ENCODE data around the gene EXOC2.
A peak's percentile ranks its signal among the peaks of the same experiment; 100 is the strongest.

EXOC2 gene

DNA sequence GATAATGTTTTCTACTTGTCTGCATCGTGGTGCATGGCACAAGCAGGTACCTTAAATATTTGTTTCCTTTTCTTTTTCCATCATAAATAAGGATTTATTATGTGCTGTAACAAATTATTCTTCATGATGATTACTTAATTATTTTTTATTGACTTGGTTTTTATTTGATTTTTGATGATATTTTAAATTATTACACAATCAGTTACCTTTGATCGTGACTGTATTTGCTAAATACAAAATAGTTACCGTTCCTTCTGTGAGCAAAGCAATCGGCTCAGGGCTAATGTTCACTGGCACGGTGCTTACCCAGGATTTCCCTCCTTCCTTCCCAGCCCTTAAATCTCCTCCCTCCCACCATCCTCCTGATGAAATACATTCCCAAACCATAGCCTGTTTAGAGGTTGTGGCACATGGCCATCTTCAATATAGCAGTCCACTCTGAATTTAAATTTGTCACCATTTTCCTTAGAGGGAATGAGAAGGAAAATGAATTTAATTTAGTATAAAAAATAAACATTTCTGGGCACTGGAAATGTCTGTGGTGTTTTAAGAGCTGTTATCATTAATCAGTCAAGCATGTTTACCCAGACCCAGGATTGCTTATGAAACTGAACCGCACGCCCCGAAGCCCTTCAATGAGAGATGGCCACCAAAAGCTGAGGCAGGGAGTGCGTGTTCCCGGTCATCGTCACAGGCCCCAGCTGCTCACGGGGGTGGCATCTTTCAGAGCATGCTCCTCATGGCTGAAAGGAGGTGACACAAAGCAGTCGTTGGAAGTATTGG lies 23.0 kb upstream of the EXOC2 start:
- TF ChIP-seq, protein P1, sequence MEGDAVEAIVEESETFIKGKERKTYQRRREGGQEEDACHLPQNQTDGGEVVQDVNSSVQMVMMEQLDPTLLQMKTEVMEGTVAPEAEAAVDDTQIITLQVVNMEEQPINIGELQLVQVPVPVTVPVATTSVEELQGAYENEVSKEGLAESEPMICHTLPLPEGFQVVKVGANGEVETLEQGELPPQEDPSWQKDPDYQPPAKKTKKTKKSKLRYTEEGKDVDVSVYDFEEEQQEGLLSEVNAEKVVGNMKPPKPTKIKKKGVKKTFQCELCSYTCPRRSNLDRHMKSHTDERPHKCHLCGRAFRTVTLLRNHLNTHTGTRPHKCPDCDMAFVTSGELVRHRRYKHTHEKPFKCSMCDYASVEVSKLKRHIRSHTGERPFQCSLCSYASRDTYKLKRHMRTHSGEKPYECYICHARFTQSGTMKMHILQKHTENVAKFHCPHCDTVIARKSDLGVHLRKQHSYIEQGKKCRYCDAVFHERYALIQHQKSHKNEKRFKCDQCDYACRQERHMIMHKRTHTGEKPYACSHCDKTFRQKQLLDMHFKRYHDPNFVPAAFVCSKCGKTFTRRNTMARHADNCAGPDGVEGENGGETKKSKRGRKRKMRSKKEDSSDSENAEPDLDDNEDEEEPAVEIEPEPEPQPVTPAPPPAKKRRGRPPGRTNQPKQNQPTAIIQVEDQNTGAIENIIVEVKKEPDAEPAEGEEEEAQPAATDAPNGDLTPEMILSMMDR (conservative IDR thresholded peaks at IDR 0.05; ENCODE audit: low read length), result no peak
- no peak overlapping the region for H3K4me3 ChIP-seq (ENCODE audit: low read length)
- DNase-seq (ENCODE audit: low read depth), result no peak

DNA sequence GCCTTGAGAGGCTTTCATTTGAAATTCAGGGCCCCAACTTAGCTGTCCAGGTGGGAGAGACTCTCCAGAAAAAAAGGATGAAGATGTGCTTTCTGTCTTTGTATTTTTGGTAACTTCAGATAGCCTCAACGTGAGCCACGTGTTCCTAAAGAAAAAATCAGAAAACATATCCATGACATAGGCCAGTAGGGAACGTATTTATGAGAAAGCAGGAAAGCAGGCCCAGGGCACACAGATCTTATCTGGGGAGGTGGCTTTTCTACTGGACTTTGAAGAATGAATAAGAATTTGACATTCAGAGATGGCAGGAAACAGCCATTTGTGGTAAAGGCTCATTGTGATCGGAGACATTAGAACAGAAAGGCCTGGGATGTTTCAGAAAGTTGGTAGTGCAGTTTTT lies 21.2 kb upstream of the EXOC2 start:
- no peak overlapping the region for H3K4me3 ChIP-seq (ENCODE audit: low read length)

GRCh38 chr6:713351-713750 lies 20.4 kb upstream of the EXOC2 start:
- TF ChIP-seq, protein P1 (conservative IDR thresholded peaks at IDR 0.05; ENCODE audit: low read length), result no peak
- DNase-seq (ENCODE audit: low read depth), result peak; percentile 37
- H3K4me3 ChIP-seq (ENCODE audit: low read length), result no peak overlapping the region

More for the DNA sequence above, 21.2 kb upstream of the EXOC2 start:
- no peak for DNase-seq (ENCODE audit: low read depth)
- TF ChIP-seq, protein P1 (conservative IDR thresholded peaks at IDR 0.05; ENCODE audit: low read length), result no peak

DNA sequence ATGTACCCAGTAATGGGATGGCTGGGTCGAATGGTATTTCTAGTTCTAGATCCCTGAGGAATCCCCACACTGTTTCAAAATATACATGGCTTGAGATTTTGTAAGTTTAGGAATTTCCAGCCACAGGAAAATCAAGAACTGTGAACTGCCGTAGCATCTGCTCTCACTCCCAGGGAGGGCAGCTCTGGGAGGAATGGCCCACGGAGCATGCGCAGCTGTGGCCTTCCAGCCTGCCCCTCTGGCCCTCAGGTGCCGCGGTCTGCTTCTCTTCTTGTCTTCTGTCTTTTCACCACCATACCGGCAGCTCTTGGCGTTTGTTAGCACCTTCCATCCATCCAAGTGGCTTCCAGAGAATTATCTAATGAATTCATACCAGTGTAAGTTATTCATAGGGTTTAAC lies 19.9 kb upstream of the EXOC2 start:
- DNase-seq (ENCODE audit: low read depth), result no peak
- no peak overlapping the region for H3K4me3 ChIP-seq (ENCODE audit: low read length)
- TF ChIP-seq, protein P1 (conservative IDR thresholded peaks at IDR 0.05; ENCODE audit: low read length), result no peak

GRCh38 chr6:711925-712324 lies 19.0 kb upstream of the EXOC2 start:
- TF ChIP-seq, protein P1 (conservative IDR thresholded peaks at IDR 0.05; ENCODE audit: low read length), result no peak
- no peak overlapping the region for H3K4me3 ChIP-seq (ENCODE audit: low read length)
- DNase-seq (ENCODE audit: low read depth), result no peak

DNA sequence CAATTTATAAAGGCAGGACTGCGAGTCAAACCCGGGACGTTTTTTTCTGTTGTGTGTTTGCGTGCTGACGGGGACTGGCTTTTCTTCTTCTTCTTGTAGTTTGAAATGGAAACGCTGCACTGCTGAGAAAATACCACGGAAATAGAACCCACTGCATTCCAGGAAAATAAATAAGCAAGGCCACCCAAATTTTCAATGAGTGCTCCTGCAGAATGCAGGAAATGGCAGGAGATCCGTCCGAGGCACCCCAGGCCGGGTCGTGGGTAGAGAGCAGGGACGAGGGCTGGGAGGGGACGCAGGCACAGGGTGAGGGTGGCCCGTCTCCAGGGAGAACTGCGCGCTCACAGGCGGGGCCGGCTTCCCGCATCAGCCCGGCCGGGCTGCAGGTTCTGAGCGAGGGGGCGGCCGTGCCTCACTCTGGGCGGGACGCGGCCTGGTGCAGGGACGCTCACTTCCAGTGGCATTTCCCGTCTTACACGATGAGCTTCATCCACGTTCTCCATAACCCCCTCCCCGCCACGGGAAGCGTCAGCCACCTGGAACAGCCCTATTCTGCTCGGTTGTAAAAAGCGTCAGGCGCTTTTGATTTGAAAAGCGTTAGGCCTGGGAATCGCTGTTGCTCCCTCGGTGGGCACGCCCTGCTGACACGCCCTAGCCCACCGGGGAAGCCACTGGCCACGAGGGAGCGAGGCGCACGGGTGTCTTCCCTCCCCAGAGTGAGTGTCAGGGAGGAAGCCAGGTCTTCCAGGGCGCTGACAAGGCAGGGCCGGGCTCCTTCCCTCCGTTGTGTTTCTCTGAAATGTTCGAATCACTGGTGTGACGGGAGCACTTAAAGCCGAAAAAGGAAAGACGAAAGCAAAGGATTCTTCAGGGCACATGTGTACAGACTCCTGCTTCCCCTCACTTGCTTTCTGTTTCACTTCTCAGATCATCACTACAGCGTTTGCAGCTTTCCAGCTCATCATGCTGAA lies 17.9 kb upstream of the EXOC2 start:
- TF ChIP-seq, protein P1 (conservative IDR thresholded peaks at IDR 0.05; ENCODE audit: low read length), result no peak
- DNase-seq (ENCODE audit: low read depth), result peak; percentile 64
- H3K4me3 ChIP-seq (ENCODE audit: low read length), result peak overlapping the region; percentile 75

All from AG10803 (cell line).